GM21367 (cell line): ENCODE results near the gene ICAM2.
"Not testable (repeated sequence)": the region's sequence is repeated elsewhere in the genome, so short reads cannot be mapped to it uniquely, and the experiment has no call there.

Experiments used
- ATAC-seq: cut with Tn5 transposase; IDR thresholded peaks from one replicate; pipeline ENCODE4 v1.9.1; 2021; ENCODE audit not compliant: unreplicated experiment

The ICAM2 gene

GRCh38 chr17:64042700-64043485 is 22.5 kb upstream of the ICAM2 start:
- ATAC-seq: no peak

- no peak for ATAC-seq
Observed at GRCh38 chr17:64041912-64042311, 21.5 kb upstream of the ICAM2 start.

GRCh38 chr17:64040206-64040605 is 19.8 kb upstream of the ICAM2 start:
- ATAC-seq: no peak

- ATAC-seq: no peak
Observed at GRCh38 chr17:64039106-64039400, 18.6 kb upstream of the ICAM2 start.

GRCh38 chr17:64038331-64039105 is 18.1 kb upstream of the ICAM2 start:
- ATAC-seq: no peak

GRCh38 chr17:64037802-64038201 is 17.4 kb upstream of the ICAM2 start:
- ATAC-seq: no peak

GRCh38 chr17:64037180-64037579 is 16.7 kb upstream of the ICAM2 start:
- no peak for ATAC-seq

- no peak for ATAC-seq
Observed at GRCh38 chr17:64036198-64036922, 15.9 kb upstream of the ICAM2 start.

GRCh38 chr17:64032081-64032480 is 11.6 kb upstream of the ICAM2 start:
- no peak for ATAC-seq

GRCh38 chr17:64028874-64029464 is 8.5 kb upstream of the ICAM2 start:
- no peak for ATAC-seq

- ATAC-seq: no peak
Observed at GRCh38 chr17:64025732-64026294, 5.4 kb upstream of the ICAM2 start.

GRCh38 chr17:64024781-64025731 is 4.6 kb upstream of the ICAM2 start:
- ATAC-seq: no peak

- ATAC-seq: no peak
Observed at GRCh38 chr17:64024215-64024654, 3.8 kb upstream of the ICAM2 start.

- no peak for ATAC-seq
Observed at GRCh38 chr17:64022611-64023063, 2.2 kb upstream of the ICAM2 start.

- not testable (repeated sequence) for ATAC-seq
Observed at GRCh38 chr17:64019551-64019961, 877 bp downstream of the ICAM2 start.

- no peak for ATAC-seq
Observed at GRCh38 chr17:64017381-64017980, 3.0 kb downstream of the ICAM2 start.

GRCh38 chr17:64016974-64017373 is 3.5 kb downstream of the ICAM2 start:
- ATAC-seq: no peak

- no peak for ATAC-seq
Observed at GRCh38 chr17:64016231-64016784, 4.1 kb downstream of the ICAM2 start.

- ATAC-seq: no peak
Observed at GRCh38 chr17:64015447-64015846, 5.0 kb downstream of the ICAM2 start.
